GM18909 (cell line): Measurements from ENCODE around the gene GPR132.

Experiments
- ATAC-seq: cut with Tn5 transposase; IDR thresholded peaks from one replicate; pipeline ENCODE4 v1.9.1; 2021; ENCODE audit warnings: mild to moderate bottlenecking; ENCODE audit not compliant: unreplicated experiment, poor library complexity

The GPR132 gene

GRCh38 chr14:105026033-105026785 is 39.0 kb downstream of the GPR132 start:
- ATAC-seq = no peak

GRCh38 chr14:105025429-105025828 is 39.8 kb downstream of the GPR132 start:
- ATAC-seq = no peak

- ATAC-seq = no peak
Measured at GRCh38 chr14:105023791-105024480, 41.3 kb downstream of the GPR132 start.

- ATAC-seq = no peak
Measured at GRCh38 chr14:105023144-105023543, 42.1 kb downstream of the GPR132 start.

GRCh38 chr14:105022276-105022670 is 43.0 kb downstream of the GPR132 start:
- no peak for ATAC-seq

GRCh38 chr14:105021656-105022275 is 43.5 kb downstream of the GPR132 start:
- no peak for ATAC-seq

- peak; percentile 85 for ATAC-seq
Measured at GRCh38 chr14:105020815-105021655, 44.2 kb downstream of the GPR132 start, which contains the start of gene CDCA4. Gene CDCA4, minus strand, starts transcription at chr14:105021083. Its CDS starts 9,154 bp downstream, at chr14:105011929.

GRCh38 chr14:105019861-105020814 is 45.1 kb downstream of the GPR132 start:
- ATAC-seq = peak; percentile 25

- no peak for ATAC-seq
Measured at GRCh38 chr14:105018414-105018813, 46.8 kb downstream of the GPR132 start.

- no peak for ATAC-seq
Measured at GRCh38 chr14:105015905-105016304, 49.3 kb downstream of the GPR132 start.

GRCh38 chr14:105015242-105015641 is 50.0 kb downstream of the GPR132 start:
- ATAC-seq = no peak

- ATAC-seq = no peak
Measured at GRCh38 chr14:105014631-105015030, 50.6 kb downstream of the GPR132 start.

- no peak for ATAC-seq
Measured at GRCh38 chr14:105014032-105014431, 51.2 kb downstream of the GPR132 start.

- ATAC-seq = no peak
Measured at GRCh38 chr14:105013150-105013785, 52.0 kb downstream of the GPR132 start.

GRCh38 chr14:105012171-105012985 is 52.9 kb downstream of the GPR132 start:
- ATAC-seq = no peak

- ATAC-seq = no peak
Measured at GRCh38 chr14:105011312-105011990, 53.8 kb downstream of the GPR132 start.

GRCh38 chr14:105010891-105011291 is 54.3 kb downstream of the GPR132 start:
- no peak for ATAC-seq
